Stomach (tissue), 9 donors: ENCODE data around the gene CNPY4. TPM values are rescaled to one million over a fixed set of nuclear protein-coding genes. Genes with fewer than 3 reads are reported as not detected.

Experiments
- DNase-seq, 2 donors: peaks; one replicate each; pipeline versions ENCODE4 v3.0.0 to v3.0.0-alpha.2; 2013 to 2019
- H3K27ac ChIP-seq, 5 donors: fragments of 200-600 bp in 4 of 5; sonication (generic) in 4 of 5; one replicate each; pipeline ENCODE4 v1.5.1; 2013 to 2019; ENCODE audit warnings: mild to moderate bottlenecking in 1 of 5, moderate library complexity in 1 of 5
- H3K27me3 ChIP-seq, 3 donors: fragments of 200-600 bp; sonication (generic); one replicate each; pipeline ENCODE4 v1.5.1; 2017 to 2019; ENCODE audit warnings: mixed run types in 1 of 3
- H3K36me3 ChIP-seq, 4 donors: fragments of 200-600 bp; sonication (generic); 1 replicate in 3 of 4; 2 replicates in 1 of 4; pipeline ENCODE4 v1.5.1; 2016 to 2019
- H3K4me1 ChIP-seq, 4 donors: fragments of 200-600 bp; sonication (generic); one replicate each; pipeline ENCODE4 v1.5.1; 2016 to 2019
- H3K4me3 ChIP-seq, 4 donors: fragments of 200-600 bp; sonication (generic) in 3 of 4; one replicate each; pipeline ENCODE4 v1.5.1; 2016 to 2019; ENCODE audit warnings: mild to moderate bottlenecking in 1 of 4
- H3K9me3 ChIP-seq, 4 donors: fragments of 200-600 bp; sonication (generic); one replicate each; pipeline ENCODE4 v1.5.1; 2016 to 2019
- EP300 ChIP-seq: sonication (generic); formaldehyde crosslinking; IDR thresholded peaks from one replicate; pipeline ENCODE4 v1.6.1; 2017; ENCODE audit warnings: antibody characterized with exemption
- POLR2A ChIP-seq, 4 donors: fragments of 450-650 bp; IDR thresholded peaks; one replicate each; pipeline ENCODE4 v1.6.1; 2016; ENCODE audit warnings: antibody characterized with exemption in 4 of 4, control low read depth in 2 of 4, mild to moderate bottlenecking in 1 of 4, moderate library complexity in 1 of 4
- POLR2AphosphoS5 ChIP-seq, 3 donors: sonication (generic); formaldehyde crosslinking; IDR thresholded peaks; one replicate each; pipeline ENCODE4 v1.6.1; 2016; ENCODE audit warnings: antibody characterized with exemption in 3 of 3
- WGBS, 5 donors: extraction: QIAGEN DNeasy Blood & Tissue Kit in 3 of 5; methylation state at CpG; one replicate each; pipeline versions ENCODE4 v1.1.5 to v1.1.7; 2013 to 2018; 5-methylcytosine and 5-hydroxymethylcytosine counted together
- intact Hi-C: fragments of 100-400 bp; cut with DNase I; formaldehyde crosslinking; loops from one replicate; pipeline ENCODE4 v1.15.1; 2023; ENCODE audit warnings: low total_unique reads
- polyA plus RNA-seq, 3 donors: library from polyadenylated mRNA; stranded (reverse); fragments of 200-250 nt; gene quantifications; one replicate each; pipeline ENCODE4 v1.2.3, GENCODE V29; 2013
- total RNA-seq, 5 donors: library from RNA; depleted of rRNA; stranded (reverse); fragments of >200 nt; gene quantifications; one replicate each; pipeline versions ENCODE4 v1.1.0 to v1.2.3, GENCODE V29; 2014 to 2016
- TF ChIP-seq, protein P1 (sequence below), 7 experiments: fragments of 450-650 bp in 4 of 7; fragments of 200-600 bp in 3 of 7; sonication (generic) in 3 of 7; IDR thresholded peaks; one replicate each; pipeline ENCODE4 v1.5.1; 2016 to 2019; ENCODE audit warnings: antibody characterized with exemption in 7 of 7, control low read depth in 2 of 7, mild to moderate bottlenecking in 1 of 7
- donor health status: healthy with polysubstance abuse.
- donor health status: Bipolar disorder and iron deficiency.
- donor health status: healthy.

Gene CNPY4
- total and polyA plus RNA-seq, 8 donors = 0.45 to 10.6 (median 6.0) TPM

DNA sequence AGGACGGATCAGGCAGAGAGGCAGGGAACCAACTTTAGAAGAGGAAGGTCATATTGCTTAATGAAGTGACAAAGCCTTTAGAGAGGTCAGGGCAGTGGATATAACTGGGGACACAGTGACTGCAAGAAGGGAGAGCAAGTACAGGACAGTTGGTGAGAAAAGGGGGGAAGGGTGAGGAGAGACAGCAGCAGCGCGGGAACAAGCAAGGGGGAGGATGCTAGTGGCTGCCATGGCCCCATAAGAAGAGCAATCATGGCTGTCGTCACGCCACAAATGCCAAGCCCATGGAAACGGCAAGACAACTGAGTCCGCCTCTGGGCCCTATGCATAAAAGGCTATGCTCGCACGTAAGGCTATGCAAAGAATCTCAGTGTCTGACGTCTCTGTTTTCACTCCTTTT, 47.0 kb upstream of the CNPY4 start:
- intact Hi-C loops = no loop called here
- peaks cover 0 to 6% (median 0%) of the 10 kb centered on the region in 4 donors for H3K4me1 ChIP-seq
- no peaks in the 10 kb centered on the region for H3K27me3 ChIP-seq
- H3K36me3 ChIP-seq = peaks cover 75 to 100% (median 99%) of the 10 kb centered on the region in 4 donors
- DNase-seq = no peak
- peaks cover 14 to 37% (median 32%) of the 10 kb centered on the region in 4 donors for H3K9me3 ChIP-seq
- no peak overlapping the region for H3K27ac ChIP-seq
- no peak overlapping the region for H3K4me3 ChIP-seq
- whole genome bisulfite sequencing, 5 donors = 92 to 99% (median 98%) methylated on average over 10 of the region's 10 CpGs
- TF ChIP-seq POLR2AphosphoS5 (IDR thresholded peaks at IDR 0.05) = no peak
- no peak for TF ChIP-seq POLR2A (IDR thresholded peaks at IDR 0.05)
- TF ChIP-seq, protein P1, sequence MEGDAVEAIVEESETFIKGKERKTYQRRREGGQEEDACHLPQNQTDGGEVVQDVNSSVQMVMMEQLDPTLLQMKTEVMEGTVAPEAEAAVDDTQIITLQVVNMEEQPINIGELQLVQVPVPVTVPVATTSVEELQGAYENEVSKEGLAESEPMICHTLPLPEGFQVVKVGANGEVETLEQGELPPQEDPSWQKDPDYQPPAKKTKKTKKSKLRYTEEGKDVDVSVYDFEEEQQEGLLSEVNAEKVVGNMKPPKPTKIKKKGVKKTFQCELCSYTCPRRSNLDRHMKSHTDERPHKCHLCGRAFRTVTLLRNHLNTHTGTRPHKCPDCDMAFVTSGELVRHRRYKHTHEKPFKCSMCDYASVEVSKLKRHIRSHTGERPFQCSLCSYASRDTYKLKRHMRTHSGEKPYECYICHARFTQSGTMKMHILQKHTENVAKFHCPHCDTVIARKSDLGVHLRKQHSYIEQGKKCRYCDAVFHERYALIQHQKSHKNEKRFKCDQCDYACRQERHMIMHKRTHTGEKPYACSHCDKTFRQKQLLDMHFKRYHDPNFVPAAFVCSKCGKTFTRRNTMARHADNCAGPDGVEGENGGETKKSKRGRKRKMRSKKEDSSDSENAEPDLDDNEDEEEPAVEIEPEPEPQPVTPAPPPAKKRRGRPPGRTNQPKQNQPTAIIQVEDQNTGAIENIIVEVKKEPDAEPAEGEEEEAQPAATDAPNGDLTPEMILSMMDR (IDR thresholded peaks at IDR 0.05) = no peak
- TF ChIP-seq EP300 = no peak

DNA sequence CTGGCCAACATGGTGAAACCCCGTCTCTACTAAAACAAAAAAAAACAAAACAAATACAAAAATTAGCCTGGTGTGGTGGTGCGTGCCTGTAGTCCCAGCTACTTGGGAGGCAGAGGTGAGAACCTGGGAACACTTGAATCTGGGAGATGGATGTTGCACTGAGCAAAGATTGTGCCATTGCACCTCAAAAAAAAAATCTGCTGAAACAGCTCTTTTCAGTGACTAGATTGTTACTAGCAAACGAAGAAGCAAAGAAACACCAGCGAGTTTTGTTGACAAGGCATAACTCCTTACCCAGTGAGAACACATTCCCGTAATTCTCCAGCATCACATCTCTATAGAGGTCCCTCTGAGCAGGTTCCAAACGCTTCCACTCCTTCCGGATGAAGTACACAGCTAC, 44.6 kb upstream of the CNPY4 start:
- H3K9me3 ChIP-seq = peaks cover 14 to 35% (median 31%) of the 10 kb centered on the region in 4 donors
- H3K36me3 ChIP-seq = peaks cover 73 to 99% (median 98%) of the 10 kb centered on the region in 4 donors
- H3K4me1 ChIP-seq = peaks cover 6 to 29% (median 16%) of the 10 kb centered on the region in 4 donors
- no peak for DNase-seq
- H3K4me3 ChIP-seq = no peak overlapping the region
- H3K27me3 ChIP-seq = no peaks in the 10 kb centered on the region
- TF ChIP-seq EP300 (no peak), POLR2A (IDR thresholded peaks at IDR 0.05) (no peak), POLR2AphosphoS5 (IDR thresholded peaks at IDR 0.05) (no peak)
- TF ChIP-seq, protein P1 (IDR thresholded peaks at IDR 0.05) = no peak
- intact Hi-C loops = no loop called here
- no peak overlapping the region for H3K27ac ChIP-seq
- WGBS, 5 donors = 91 to 96% (median 96%) methylated on average over 7 of the region's 7 CpGs

DNA sequence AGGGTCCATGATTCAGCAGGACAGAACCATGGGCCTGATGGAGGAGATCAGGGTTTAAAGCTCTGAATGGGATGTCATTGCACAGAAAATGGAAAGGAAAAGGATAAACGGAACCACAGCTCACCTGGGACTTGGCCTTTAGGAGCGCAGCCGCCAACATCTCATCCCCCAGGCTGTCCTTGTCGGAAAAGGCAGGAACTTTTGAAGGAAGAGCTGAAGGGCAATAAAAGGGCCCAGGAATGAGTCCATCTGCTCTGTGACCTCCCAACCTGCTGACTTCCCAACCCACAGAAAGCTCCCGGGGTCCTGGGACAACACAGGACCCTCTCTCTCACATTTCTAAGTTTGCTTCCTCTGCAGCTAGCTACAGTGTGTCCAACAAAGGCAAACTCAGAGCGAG, 44.0 kb upstream of the CNPY4 start:
- no peaks in the 10 kb centered on the region for H3K27me3 ChIP-seq
- WGBS, 5 donors = 89 to 99% (median 95%) methylated on average over 6 of the region's 6 CpGs
- H3K27ac ChIP-seq = no peak overlapping the region
- H3K36me3 ChIP-seq = peaks cover 68 to 93% (median 92%) of the 10 kb centered on the region in 4 donors
- peaks cover 14 to 29% (median 27%) of the 10 kb centered on the region in 4 donors for H3K9me3 ChIP-seq
- TF ChIP-seq POLR2AphosphoS5 (IDR thresholded peaks at IDR 0.05) (no peak), EP300 (no peak), POLR2A (IDR thresholded peaks at IDR 0.05) (no peak)
- TF ChIP-seq, protein P1 (IDR thresholded peaks at IDR 0.05) = no peak
- no peak for DNase-seq
- intact Hi-C loops = no loop called here
- H3K4me1 ChIP-seq = peaks cover 12 to 34% (median 22%) of the 10 kb centered on the region in 4 donors
- no peak overlapping the region for H3K4me3 ChIP-seq

DNA sequence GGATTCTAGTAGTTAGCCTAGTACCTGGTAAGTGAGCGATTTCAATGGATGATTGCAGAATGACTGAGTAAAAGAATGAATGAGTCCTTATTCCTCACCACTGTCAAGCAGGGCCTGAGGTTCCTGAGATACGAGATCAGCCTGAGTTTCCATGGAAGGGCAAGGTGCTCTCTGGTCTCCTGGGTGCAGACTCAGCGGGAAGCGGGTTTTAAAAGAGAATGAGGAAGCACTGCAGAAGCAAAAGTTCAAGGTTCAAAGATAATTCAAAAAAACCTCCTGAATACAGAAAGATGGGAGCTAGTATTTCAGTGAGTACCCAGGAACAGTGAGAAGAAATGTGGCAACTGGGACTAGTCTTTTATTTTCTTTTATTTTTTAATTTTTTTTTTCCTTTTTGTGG, 42.2 kb upstream of the CNPY4 start:
- H3K36me3 ChIP-seq = peaks cover 50 to 75% (median 74%) of the 10 kb centered on the region in 4 donors
- WGBS, 5 donors = 81 to 95% (median 90%) methylated on average over 4 of the region's 4 CpGs
- intact Hi-C loops = no loop called here
- no peak for DNase-seq
- no peak overlapping the region for H3K27ac ChIP-seq
- TF ChIP-seq, protein P1 (IDR thresholded peaks at IDR 0.05) = no peak
- TF ChIP-seq POLR2AphosphoS5 (IDR thresholded peaks at IDR 0.05) (no peak), POLR2A (IDR thresholded peaks at IDR 0.05) (no peak), EP300 (no peak)
- H3K27me3 ChIP-seq = no peaks in the 10 kb centered on the region
- peaks cover 21 to 44% (median 34%) of the 10 kb centered on the region in 4 donors for H3K4me1 ChIP-seq
- peaks cover 2 to 12% (median 9%) of the 10 kb centered on the region in 4 donors for H3K9me3 ChIP-seq
- H3K4me3 ChIP-seq = no peak overlapping the region
